ENCODE data around the gene CCM2.
"Not testable (repeated sequence)": the region's sequence is repeated elsewhere in the genome, so short reads cannot be mapped to it uniquely, and the experiment has no call there.

Gene CCM2

DNA sequence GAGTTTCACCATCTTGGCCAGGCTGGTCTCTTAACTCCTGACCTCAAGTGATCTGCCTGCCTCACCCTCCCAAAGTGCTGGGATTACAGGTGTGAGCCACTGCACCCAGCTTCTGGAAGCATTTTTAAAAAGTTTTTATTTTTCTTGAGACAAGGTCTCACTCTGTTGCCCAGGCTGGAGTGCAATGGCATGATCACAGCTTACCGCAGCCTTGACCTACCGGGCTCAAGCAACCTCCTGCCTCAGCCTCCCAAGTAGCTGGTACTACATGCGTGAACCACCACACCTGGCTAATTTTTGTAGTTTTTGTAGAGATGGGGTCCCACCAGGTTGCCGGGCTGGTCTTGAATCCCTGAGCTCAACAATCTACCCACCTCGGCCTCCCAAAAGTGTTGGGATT lies 34.7 kb downstream of the CCM2 start:
- H3K36me3 ChIP-seq (ENCODE audit: control insufficient read depth, insufficient read depth, low read length); H3K4me3 ChIP-seq (ENCODE audit: low read depth, low read length); H3K9ac ChIP-seq (ENCODE audit: low read depth, low read length); H3K27me3 ChIP-seq (ENCODE audit: control insufficient read depth, insufficient read depth, low read length); H3K9me3 ChIP-seq (ENCODE audit: control insufficient read depth, insufficient read depth, low read length): not testable (repeated sequence)
- H3K4me1 ChIP-seq (ENCODE audit: control insufficient read depth, insufficient read depth, low read length) = peaks cover 13% of the 10 kb centered on the region

GRCh38 chr7:45035371-45035770 lies 35.4 kb downstream of the CCM2 start:
- Histone ChIP-seq H3K4me3 (ENCODE audit: low read depth, low read length) (no peak overlapping the region), H3K9me3 (ENCODE audit: control insufficient read depth, insufficient read depth, low read length) (no peaks in the 10 kb centered on the region), H3K4me1 (ENCODE audit: control insufficient read depth, insufficient read depth, low read length) (peaks cover 13% of the 10 kb centered on the region), H3K27me3 (ENCODE audit: control insufficient read depth, insufficient read depth, low read length) (no peaks in the 10 kb centered on the region), H3K36me3 (ENCODE audit: control insufficient read depth, insufficient read depth, low read length) (no peaks in the 10 kb centered on the region), H3K9ac (ENCODE audit: low read depth, low read length) (no peak overlapping the region)

DNA sequence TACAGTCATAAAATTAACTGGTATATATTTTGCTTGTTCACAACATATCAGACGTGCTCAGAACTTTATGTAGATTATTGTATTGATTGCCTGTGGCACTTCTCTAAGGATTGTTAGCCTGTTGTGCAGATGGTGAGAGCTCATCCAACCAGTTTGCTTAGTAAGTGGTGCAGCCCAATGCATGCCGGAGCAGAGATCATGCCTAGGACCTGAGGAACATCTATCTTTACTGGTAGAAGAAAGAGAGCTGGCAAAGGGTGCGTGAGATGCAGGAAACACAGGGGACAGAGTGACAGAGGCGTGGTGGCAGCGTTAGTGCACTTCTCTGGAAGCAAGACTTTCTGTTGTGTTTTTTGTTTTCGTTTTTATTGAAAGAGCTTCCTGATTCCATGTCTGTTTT lies 35.9 kb downstream of the CCM2 start:
- Histone ChIP-seq H3K9ac (ENCODE audit: low read depth, low read length) (no peak overlapping the region), H3K36me3 (ENCODE audit: control insufficient read depth, insufficient read depth, low read length) (no peaks in the 10 kb centered on the region), H3K4me1 (ENCODE audit: control insufficient read depth, insufficient read depth, low read length) (peaks cover 13% of the 10 kb centered on the region), H3K4me3 (ENCODE audit: low read depth, low read length) (no peak overlapping the region), H3K9me3 (ENCODE audit: control insufficient read depth, insufficient read depth, low read length) (no peaks in the 10 kb centered on the region), H3K27me3 (ENCODE audit: control insufficient read depth, insufficient read depth, low read length) (no peaks in the 10 kb centered on the region)

GRCh38 chr7:45036317-45036716 lies 36.3 kb downstream of the CCM2 start:
- Histone ChIP-seq H3K9ac (ENCODE audit: low read depth, low read length) (no peak overlapping the region), H3K27me3 (ENCODE audit: control insufficient read depth, insufficient read depth, low read length) (no peaks in the 10 kb centered on the region), H3K4me1 (ENCODE audit: control insufficient read depth, insufficient read depth, low read length) (peaks cover 13% of the 10 kb centered on the region), H3K4me3 (ENCODE audit: low read depth, low read length) (no peak overlapping the region), H3K9me3 (ENCODE audit: control insufficient read depth, insufficient read depth, low read length) (no peaks in the 10 kb centered on the region), H3K36me3 (ENCODE audit: control insufficient read depth, insufficient read depth, low read length) (no peaks in the 10 kb centered on the region)

DNA sequence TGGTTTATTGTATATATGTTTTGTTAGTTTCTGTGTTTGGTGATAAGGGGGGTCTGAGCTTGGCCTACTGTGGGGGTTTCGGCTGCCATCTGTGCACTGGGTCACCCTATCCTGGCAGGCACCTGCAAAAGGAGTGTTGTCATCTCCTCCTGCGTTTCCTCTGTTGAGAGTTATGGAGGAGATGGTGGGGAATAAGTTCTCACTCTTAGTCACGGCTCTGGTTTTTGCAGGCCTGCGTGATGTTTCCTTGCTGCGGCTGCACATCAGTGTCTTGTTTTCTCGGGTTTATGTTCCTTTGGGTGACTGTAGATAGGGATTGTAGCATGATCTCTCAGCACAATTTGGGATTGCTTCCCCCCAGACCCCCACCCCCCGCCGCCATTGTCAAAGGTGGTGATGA lies 36.8 kb downstream of the CCM2 start:
- no peaks in the 10 kb centered on the region for H3K27me3 ChIP-seq (ENCODE audit: control insufficient read depth, insufficient read depth, low read length)
- H3K4me3 ChIP-seq (ENCODE audit: low read depth, low read length) = no peak overlapping the region
- no peaks in the 10 kb centered on the region for H3K9me3 ChIP-seq (ENCODE audit: control insufficient read depth, insufficient read depth, low read length)
- no peaks in the 10 kb centered on the region for H3K36me3 ChIP-seq (ENCODE audit: control insufficient read depth, insufficient read depth, low read length)
- H3K4me1 ChIP-seq (ENCODE audit: control insufficient read depth, insufficient read depth, low read length) = peaks cover 13% of the 10 kb centered on the region
- H3K9ac ChIP-seq (ENCODE audit: low read depth, low read length) = no peak overlapping the region

- Histone ChIP-seq H3K4me3 (ENCODE audit: low read depth, low read length) (no peak overlapping the region), H3K4me1 (ENCODE audit: control insufficient read depth, insufficient read depth, low read length) (peaks cover 13% of the 10 kb centered on the region), H3K9ac (ENCODE audit: low read depth, low read length) (no peak overlapping the region), H3K36me3 (ENCODE audit: control insufficient read depth, insufficient read depth, low read length) (no peaks in the 10 kb centered on the region), H3K9me3 (ENCODE audit: control insufficient read depth, insufficient read depth, low read length) (no peaks in the 10 kb centered on the region), H3K27me3 (ENCODE audit: control insufficient read depth, insufficient read depth, low read length) (no peaks in the 10 kb centered on the region)
Observed at GRCh38 chr7:45037876-45038275, 37.9 kb downstream of the CCM2 start.

DNA sequence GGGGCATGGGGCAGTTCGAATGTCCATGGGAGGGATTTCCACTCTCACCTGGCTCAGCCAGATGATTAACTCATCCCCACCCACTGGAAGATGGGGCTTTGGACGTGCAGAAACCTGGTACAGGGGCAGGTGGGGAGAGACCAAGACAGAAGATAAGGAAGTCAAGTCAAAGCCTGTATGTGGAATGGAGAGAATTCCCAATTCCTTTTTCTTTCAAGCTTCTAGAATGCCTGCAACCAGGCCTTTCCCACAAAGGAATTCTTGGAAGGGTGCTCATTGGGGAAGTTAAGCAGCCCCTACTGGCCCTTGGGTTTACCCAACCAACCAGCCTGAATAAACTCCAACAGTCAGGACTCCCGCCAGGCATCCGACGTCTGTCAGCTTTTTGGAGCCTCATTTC lies 39.1 kb downstream of the CCM2 start:
- H3K36me3 ChIP-seq (ENCODE audit: control insufficient read depth, insufficient read depth, low read length) = no peaks in the 10 kb centered on the region
- H3K9me3 ChIP-seq (ENCODE audit: control insufficient read depth, insufficient read depth, low read length) = no peaks in the 10 kb centered on the region
- peaks cover 8% of the 10 kb centered on the region for H3K4me1 ChIP-seq (ENCODE audit: control insufficient read depth, insufficient read depth, low read length)
- no peaks in the 10 kb centered on the region for H3K27me3 ChIP-seq (ENCODE audit: control insufficient read depth, insufficient read depth, low read length)
- no peak overlapping the region for H3K9ac ChIP-seq (ENCODE audit: low read depth, low read length)
- no peak overlapping the region for H3K4me3 ChIP-seq (ENCODE audit: low read depth, low read length)

DNA sequence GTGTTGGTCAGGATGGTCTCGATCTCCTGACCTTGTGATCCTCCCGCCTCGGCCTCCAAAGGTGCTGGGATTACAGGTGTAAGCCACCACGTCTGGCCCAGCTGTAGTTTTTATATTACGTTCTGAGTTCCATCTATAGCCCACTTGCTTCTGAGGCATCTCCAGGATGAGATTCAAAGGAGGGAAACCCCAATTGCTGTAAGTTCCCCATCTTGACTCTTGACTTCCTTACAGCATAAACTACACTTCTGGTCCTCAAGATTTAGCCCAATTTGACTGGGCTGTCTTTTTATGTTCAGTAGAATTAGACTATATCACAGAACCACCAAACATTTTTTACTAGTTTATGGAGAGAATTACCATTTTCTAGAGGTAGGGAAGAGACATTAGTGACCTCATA lies 44.3 kb downstream of the CCM2 start:
- Histone ChIP-seq H3K4me3 (ENCODE audit: low read depth, low read length) (no peak overlapping the region), H3K9me3 (ENCODE audit: control insufficient read depth, insufficient read depth, low read length) (no peaks in the 10 kb centered on the region), H3K36me3 (ENCODE audit: control insufficient read depth, insufficient read depth, low read length) (no peaks in the 10 kb centered on the region), H3K27me3 (ENCODE audit: control insufficient read depth, insufficient read depth, low read length) (no peaks in the 10 kb centered on the region), H3K4me1 (ENCODE audit: control insufficient read depth, insufficient read depth, low read length) (no peaks in the 10 kb centered on the region), H3K9ac (ENCODE audit: low read depth, low read length) (no peak overlapping the region)

GRCh38 chr7:45048748-45049147 lies 48.7 kb downstream of the CCM2 start:
- Histone ChIP-seq H3K27me3 (ENCODE audit: control insufficient read depth, insufficient read depth, low read length) (no peaks in the 10 kb centered on the region), H3K9ac (ENCODE audit: low read depth, low read length) (no peak overlapping the region), H3K4me1 (ENCODE audit: control insufficient read depth, insufficient read depth, low read length) (no peaks in the 10 kb centered on the region), H3K9me3 (ENCODE audit: control insufficient read depth, insufficient read depth, low read length) (no peaks in the 10 kb centered on the region), H3K4me3 (ENCODE audit: low read depth, low read length) (no peak overlapping the region), H3K36me3 (ENCODE audit: control insufficient read depth, insufficient read depth, low read length) (no peaks in the 10 kb centered on the region)

- Histone ChIP-seq H3K4me1 (ENCODE audit: control insufficient read depth, insufficient read depth, low read length) (no peaks in the 10 kb centered on the region), H3K36me3 (ENCODE audit: control insufficient read depth, insufficient read depth, low read length) (no peaks in the 10 kb centered on the region), H3K27me3 (ENCODE audit: control insufficient read depth, insufficient read depth, low read length) (no peaks in the 10 kb centered on the region), H3K9ac (ENCODE audit: low read depth, low read length) (no peak overlapping the region), H3K4me3 (ENCODE audit: low read depth, low read length) (no peak overlapping the region), H3K9me3 (ENCODE audit: control insufficient read depth, insufficient read depth, low read length) (no peaks in the 10 kb centered on the region)
Observed at GRCh38 chr7:45050198-45050597, 50.2 kb downstream of the CCM2 start.

GRCh38 chr7:45052011-45052410 lies 52.0 kb downstream of the CCM2 start:
- Histone ChIP-seq H3K9ac (ENCODE audit: low read depth, low read length) (no peak overlapping the region), H3K4me3 (ENCODE audit: low read depth, low read length) (no peak overlapping the region), H3K4me1 (ENCODE audit: control insufficient read depth, insufficient read depth, low read length) (no peaks in the 10 kb centered on the region), H3K36me3 (ENCODE audit: control insufficient read depth, insufficient read depth, low read length) (no peaks in the 10 kb centered on the region), H3K27me3 (ENCODE audit: control insufficient read depth, insufficient read depth, low read length) (no peaks in the 10 kb centered on the region), H3K9me3 (ENCODE audit: control insufficient read depth, insufficient read depth, low read length) (no peaks in the 10 kb centered on the region)

DNA sequence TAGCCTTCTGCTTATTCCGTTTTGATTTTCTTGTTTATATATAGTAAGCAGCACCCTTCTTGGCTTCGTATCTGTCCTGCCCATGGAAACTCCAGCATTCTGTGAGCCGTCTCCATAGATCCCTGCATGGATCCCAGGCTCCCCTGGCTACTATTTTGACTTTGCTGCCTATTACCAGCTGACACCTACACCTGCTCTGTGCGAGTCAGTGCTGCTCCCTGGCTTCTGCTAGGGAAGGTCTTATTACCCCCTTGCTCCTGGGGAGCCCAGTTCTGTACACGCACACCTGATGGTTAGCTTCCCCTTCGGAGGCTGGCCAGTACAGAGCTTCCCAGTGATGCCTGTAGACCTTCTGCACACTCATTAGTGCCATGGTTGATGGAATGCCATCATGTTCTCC lies 53.4 kb downstream of the CCM2 start:
- H3K9me3 ChIP-seq (ENCODE audit: control insufficient read depth, insufficient read depth, low read length) = no peaks in the 10 kb centered on the region
- no peaks in the 10 kb centered on the region for H3K36me3 ChIP-seq (ENCODE audit: control insufficient read depth, insufficient read depth, low read length)
- H3K4me1 ChIP-seq (ENCODE audit: control insufficient read depth, insufficient read depth, low read length) = no peaks in the 10 kb centered on the region
- no peaks in the 10 kb centered on the region for H3K27me3 ChIP-seq (ENCODE audit: control insufficient read depth, insufficient read depth, low read length)
- H3K4me3 ChIP-seq (ENCODE audit: low read depth, low read length) = no peak overlapping the region
- H3K9ac ChIP-seq (ENCODE audit: low read depth, low read length) = no peak overlapping the region

DNA sequence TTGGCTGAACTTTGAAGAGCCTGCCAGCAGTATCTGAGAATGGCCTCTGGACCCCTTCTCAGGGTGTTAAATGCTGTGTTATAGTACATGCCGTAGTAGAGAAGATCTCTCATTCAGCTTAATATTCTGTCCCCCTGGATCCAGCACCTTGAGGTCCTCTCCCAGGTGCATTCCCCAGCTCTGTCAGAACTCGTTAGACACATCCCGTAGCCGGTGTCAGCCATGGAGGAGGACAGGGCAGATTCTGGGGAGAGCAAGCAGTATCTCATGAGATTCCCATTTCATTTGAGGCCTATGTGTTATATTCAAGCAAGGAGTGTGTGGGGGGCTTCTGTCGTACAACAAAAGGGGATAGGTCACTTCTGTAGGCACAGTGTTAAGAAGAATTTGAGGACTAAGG lies 53.9 kb downstream of the CCM2 start:
- no peaks in the 10 kb centered on the region for H3K4me1 ChIP-seq (ENCODE audit: control insufficient read depth, insufficient read depth, low read length)
- H3K9me3 ChIP-seq (ENCODE audit: control insufficient read depth, insufficient read depth, low read length) = no peaks in the 10 kb centered on the region
- H3K9ac ChIP-seq (ENCODE audit: low read depth, low read length) = no peak overlapping the region
- H3K4me3 ChIP-seq (ENCODE audit: low read depth, low read length) = no peak overlapping the region
- no peaks in the 10 kb centered on the region for H3K36me3 ChIP-seq (ENCODE audit: control insufficient read depth, insufficient read depth, low read length)
- H3K27me3 ChIP-seq (ENCODE audit: control insufficient read depth, insufficient read depth, low read length) = no peaks in the 10 kb centered on the region
